ELR (cell line): ENCODE data around the gene SLC39A1.
A peak's percentile ranks its signal among the peaks of the same experiment; 100 is the strongest.

Experiments
- DNase-seq: peaks from one replicate; pipeline ENCODE4 v3.0.0-alpha.2; 2015; ENCODE audit warnings: low read depth

Gene SLC39A1

GRCh38 chr1:153977250-153978240, 14.2 kb upstream of the SLC39A1 start, which contains the start of gene JTB:
TSS of gene JTB (minus strand) at chr1:153977674. CDS start at chr1:153977252, 422 bp downstream.
- DNase-seq, result peak; percentile 89

- no peak for DNase-seq
Measured at GRCh38 chr1:153976819-153977249, 13.5 kb upstream of the SLC39A1 start.

GRCh38 chr1:153973525-153973924, 10.2 kb upstream of the SLC39A1 start:
- DNase-seq, result no peak

GRCh38 chr1:153973071-153973470, 9.7 kb upstream of the SLC39A1 start:
- no peak for DNase-seq

- DNase-seq, result no peak
Measured at GRCh38 chr1:153970346-153970745, 7.0 kb upstream of the SLC39A1 start.

GRCh38 chr1:153968972-153969371, 5.6 kb upstream of the SLC39A1 start:
- DNase-seq, result no peak

GRCh38 chr1:153968408-153968807, 5.1 kb upstream of the SLC39A1 start:
- DNase-seq, result no peak

- peak; percentile 30 for DNase-seq
Measured at GRCh38 chr1:153968000-153968363, 4.6 kb upstream of the SLC39A1 start.

- DNase-seq, result peak; percentile 98
Measured at GRCh38 chr1:153967107-153967999, 4.0 kb upstream of the SLC39A1 start, which contains the start of gene CREB3L4. TSS of gene CREB3L4 (plus strand) at chr1:153967902. CDS start at chr1:153968526, 624 bp downstream.

- peak; percentile 85 for DNase-seq
Measured at GRCh38 chr1:153963850-153964331, 554 bp upstream of the SLC39A1 start.

- DNase-seq, result peak; percentile 83
Measured at GRCh38 chr1:153962088-153963029, 978 bp downstream of the SLC39A1 start.

- DNase-seq, result no peak
Measured at GRCh38 chr1:153961421-153961820, 1.9 kb downstream of the SLC39A1 start.

- no peak for DNase-seq
Measured at GRCh38 chr1:153960206-153960605, 3.1 kb downstream of the SLC39A1 start.

GRCh38 chr1:153959454-153959853, 3.9 kb downstream of the SLC39A1 start:
- no peak for DNase-seq

- no peak for DNase-seq
Measured at GRCh38 chr1:153958961-153959260, 4.4 kb downstream of the SLC39A1 start.

GRCh38 chr1:153958111-153958960, 5.0 kb downstream of the SLC39A1 start, which contains the start of gene CRTC2:
TSS of gene CRTC2 (minus strand) at chr1:153958612. CDS start at chr1:153958497, 115 bp downstream.
- DNase-seq, result peak; percentile 99

GRCh38 chr1:153957744-153958110, 5.6 kb downstream of the SLC39A1 start:
- DNase-seq, result peak; percentile 48

- no peak for DNase-seq
Measured at GRCh38 chr1:153956997-153957715, 6.2 kb downstream of the SLC39A1 start.

GRCh38 chr1:153954826-153955225, 8.5 kb downstream of the SLC39A1 start:
- DNase-seq, result no peak
